Measurements from ENCODE around the gene ABCA4.

Gene ABCA4

DNA sequence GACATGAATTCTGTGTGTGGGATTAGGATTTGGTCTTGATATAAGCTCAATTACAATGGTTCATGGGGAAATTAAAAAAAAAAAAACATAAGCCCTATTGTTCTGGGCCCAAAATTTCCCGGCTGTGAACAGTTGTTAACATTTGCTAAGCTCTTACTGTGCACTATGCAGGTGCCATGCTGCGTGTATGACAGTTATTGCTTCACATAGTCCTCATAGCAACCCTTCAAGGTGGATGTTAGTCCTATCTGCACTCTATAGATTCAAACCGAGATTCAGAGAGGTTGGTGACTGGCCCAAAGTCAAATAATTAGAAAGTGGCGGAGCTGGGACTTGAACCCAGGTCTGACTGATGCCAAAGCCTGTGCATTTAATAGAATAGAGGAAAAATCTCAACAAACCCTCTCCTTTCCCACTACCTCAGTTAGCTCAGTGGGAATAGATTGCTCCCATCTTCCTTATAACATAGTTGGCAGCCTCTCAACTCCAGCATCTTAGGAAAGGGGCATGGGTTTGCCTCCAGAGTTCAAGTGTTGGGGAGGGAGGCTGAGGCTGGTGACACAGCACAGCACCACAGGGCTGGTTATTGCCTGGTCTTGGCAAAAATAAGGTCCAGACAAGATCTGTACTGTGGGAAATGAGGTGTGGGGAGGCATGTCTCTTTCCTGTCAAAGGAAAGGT is 156.7 kb downstream of the ABCA4 start:
- Histone ChIP-seq H3K9me3 (replicated peaks in 1 of 2; ENCODE audit: control insufficient read depth in 2 of 2, insufficient read depth in 1 of 2, low read depth in 1 of 2, low read length in 2 of 2) (no peaks in the 10 kb centered on the region), H3K4me1 (ENCODE audit: control insufficient read depth in 2 of 2, insufficient read depth in 1 of 2, low read depth in 1 of 2, low read length in 2 of 2) (peaks cover 0 to 1% of the 10 kb centered on the region in 2 donors), H4K91ac (ENCODE audit: low read depth, low read length, poor library complexity) (no peak overlapping the region), H3K18ac (ENCODE audit: low read length) (no peak overlapping the region), H3K27me3 (ENCODE audit: control insufficient read depth in 3 of 3, insufficient read depth in 3 of 3, low read depth in 1 of 3, low read length in 3 of 3) (peaks cover 0 to 17% (median 0%) of the 10 kb centered on the region in 3 experiments), H3K9ac (ENCODE audit: low read depth, low read length, poor library complexity) (no peak overlapping the region), H3K79me1 (ENCODE audit: low read depth, low read length) (no peaks in the 10 kb centered on the region), H2BK120ac (ENCODE audit: low read depth, low read length) (no peak overlapping the region), H2BK12ac (ENCODE audit: low read length) (no peak overlapping the region), H3K14ac (ENCODE audit: low read length) (no peak overlapping the region), H2AK5ac (ENCODE audit: low read depth, low read length) (no peak overlapping the region), H2AFZ (ENCODE audit: low read length) (no peak overlapping the region), H3K23ac (ENCODE audit: low read depth, low read length, poor library complexity) (no peak overlapping the region), H3K4me3 (ENCODE audit: low read length in 2 of 2) (no peak overlapping the region), H4K8ac (ENCODE audit: low read depth, low read length) (no peak overlapping the region), H3K27ac (replicated peaks; ENCODE audit: low read length) (no peak overlapping the region), H3K4me2 (ENCODE audit: insufficient read depth, low read length, poor library complexity, severe bottlenecking) (no peak overlapping the region), H2BK5ac (ENCODE audit: low read length) (no peak overlapping the region), H3K4ac (ENCODE audit: low read length) (no peak overlapping the region), H2BK15ac (ENCODE audit: low read length) (no peak overlapping the region), H3K36me3 (replicated peaks in 1 of 2; ENCODE audit: control insufficient read depth in 2 of 2, insufficient read depth in 2 of 2, low read length in 2 of 2) (no peaks in the 10 kb centered on the region)
- DNase-seq (ENCODE audit: low spot score), result no peak
- WGBS, 2 donors (ENCODE audit: extremely low coverage in 2 of 2, insufficient read length in 2 of 2, insufficient replicate concordance in 1 of 2), result no CpG with 5 or more reads among the region's 4 CpGs

DNA sequence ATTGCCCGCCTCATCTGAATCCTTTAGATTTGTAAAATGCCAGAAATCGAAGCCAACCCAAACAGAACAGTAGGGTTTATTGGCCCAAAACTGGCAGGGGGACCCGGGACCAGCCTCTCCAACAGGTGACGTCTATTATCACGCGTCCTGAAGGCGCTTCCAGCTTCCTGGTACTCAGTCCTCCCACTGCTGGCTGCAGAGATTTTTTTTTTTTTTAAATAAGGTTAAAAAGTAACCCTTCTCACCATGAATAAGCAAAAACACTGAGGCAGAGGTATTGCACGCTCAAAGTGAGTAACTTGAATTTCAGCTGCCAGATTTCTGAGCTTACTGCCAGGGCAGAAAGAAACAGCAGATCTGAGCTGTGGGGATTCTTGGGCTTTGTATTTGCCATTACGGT is 157.4 kb downstream of the ABCA4 start:
- Histone ChIP-seq H3K9ac (ENCODE audit: low read depth, low read length, poor library complexity) (no peak overlapping the region), H3K9me3 (replicated peaks in 1 of 2; ENCODE audit: control insufficient read depth in 2 of 2, insufficient read depth in 1 of 2, low read depth in 1 of 2, low read length in 2 of 2) (no peaks in the 10 kb centered on the region), H3K27me3 (ENCODE audit: control insufficient read depth in 3 of 3, insufficient read depth in 3 of 3, low read depth in 1 of 3, low read length in 3 of 3) (peaks cover 0 to 18% (median 0%) of the 10 kb centered on the region in 3 experiments), H4K8ac (ENCODE audit: low read depth, low read length) (no peak overlapping the region), H3K4ac (ENCODE audit: low read length) (no peak overlapping the region), H3K36me3 (replicated peaks in 1 of 2; ENCODE audit: control insufficient read depth in 2 of 2, insufficient read depth in 2 of 2, low read length in 2 of 2) (no peaks in the 10 kb centered on the region), H2BK12ac (ENCODE audit: low read length) (no peak overlapping the region), H3K27ac (replicated peaks; ENCODE audit: low read length) (no peak overlapping the region), H2AFZ (ENCODE audit: low read length) (no peak overlapping the region), H3K18ac (ENCODE audit: low read length) (no peak overlapping the region), H3K14ac (ENCODE audit: low read length) (no peak overlapping the region), H2BK5ac (ENCODE audit: low read length) (no peak overlapping the region), H2AK5ac (ENCODE audit: low read depth, low read length) (no peak overlapping the region), H3K79me1 (ENCODE audit: low read depth, low read length) (no peaks in the 10 kb centered on the region), H3K4me1 (ENCODE audit: control insufficient read depth in 2 of 2, insufficient read depth in 1 of 2, low read depth in 1 of 2, low read length in 2 of 2) (peaks cover 0 to 1% of the 10 kb centered on the region in 2 donors), H4K91ac (ENCODE audit: low read depth, low read length, poor library complexity) (no peak overlapping the region), H2BK120ac (ENCODE audit: low read depth, low read length) (no peak overlapping the region), H3K23ac (ENCODE audit: low read depth, low read length, poor library complexity) (no peak overlapping the region), H2BK15ac (ENCODE audit: low read length) (no peak overlapping the region), H3K4me2 (ENCODE audit: insufficient read depth, low read length, poor library complexity, severe bottlenecking) (no peak overlapping the region), H3K4me3 (ENCODE audit: low read length in 2 of 2) (no peak overlapping the region)
- no peak for DNase-seq (ENCODE audit: low spot score)
- no CpG with 5 or more reads among the region's 9 CpGs for WGBS, 2 donors (ENCODE audit: extremely low coverage in 2 of 2, insufficient read length in 2 of 2, insufficient replicate concordance in 1 of 2)

DNA sequence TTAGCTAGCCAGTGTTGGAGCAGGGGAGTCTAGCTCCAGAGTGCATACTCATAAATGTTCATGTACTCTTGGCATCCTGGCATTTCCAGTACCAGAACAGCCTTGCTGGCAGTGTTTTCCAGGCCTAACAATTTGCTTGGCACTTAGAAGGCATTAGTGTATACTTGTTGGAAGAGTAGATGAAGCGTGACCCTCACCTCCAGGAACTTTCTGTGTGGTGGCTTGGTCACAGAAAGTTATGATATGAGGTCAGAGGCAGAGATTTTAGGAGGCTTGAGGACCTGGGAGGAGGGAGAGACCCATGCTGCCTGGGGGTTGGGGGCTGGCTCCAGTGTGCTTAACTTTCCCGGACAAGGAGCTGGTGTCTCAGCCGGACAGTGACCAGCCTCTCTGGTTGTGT is 159.0 kb downstream of the ABCA4 start:
- WGBS, 2 donors (ENCODE audit: extremely low coverage in 2 of 2, insufficient read length in 2 of 2, insufficient replicate concordance in 1 of 2), result no CpG with 5 or more reads among the region's 3 CpGs
- no peak overlapping the region for H2BK12ac ChIP-seq (ENCODE audit: low read length)
- H2AK5ac ChIP-seq (ENCODE audit: low read depth, low read length), result no peak overlapping the region
- peaks cover 0 to 16% (median 0%) of the 10 kb centered on the region in 3 experiments for H3K27me3 ChIP-seq (ENCODE audit: control insufficient read depth in 3 of 3, insufficient read depth in 3 of 3, low read depth in 1 of 3, low read length in 3 of 3)
- H3K79me1 ChIP-seq (ENCODE audit: low read depth, low read length), result no peaks in the 10 kb centered on the region
- H3K9me3 ChIP-seq (replicated peaks in 1 of 2; ENCODE audit: control insufficient read depth in 2 of 2, insufficient read depth in 1 of 2, low read depth in 1 of 2, low read length in 2 of 2), result peaks cover 0 to under 1% of the 10 kb centered on the region in 2 donors
- H3K27ac ChIP-seq (replicated peaks; ENCODE audit: low read length), result no peak overlapping the region
- H3K4me1 ChIP-seq (ENCODE audit: control insufficient read depth in 2 of 2, insufficient read depth in 1 of 2, low read depth in 1 of 2, low read length in 2 of 2), result no peaks in the 10 kb centered on the region
- H2AFZ ChIP-seq (ENCODE audit: low read length), result no peak overlapping the region
- H3K36me3 ChIP-seq (replicated peaks in 1 of 2; ENCODE audit: control insufficient read depth in 2 of 2, insufficient read depth in 2 of 2, low read length in 2 of 2), result no peaks in the 10 kb centered on the region
- H2BK15ac ChIP-seq (ENCODE audit: low read length), result no peak overlapping the region
- H3K18ac ChIP-seq (ENCODE audit: low read length), result no peak overlapping the region
- no peak overlapping the region for H3K4me3 ChIP-seq (ENCODE audit: low read length in 2 of 2)
- H2BK5ac ChIP-seq (ENCODE audit: low read length), result no peak overlapping the region
- H3K4me2 ChIP-seq (ENCODE audit: insufficient read depth, low read length, poor library complexity, severe bottlenecking), result no peak overlapping the region
- DNase-seq (ENCODE audit: low spot score), result no peak
- no peak overlapping the region for H3K9ac ChIP-seq (ENCODE audit: low read depth, low read length, poor library complexity)
- no peak overlapping the region for H3K4ac ChIP-seq (ENCODE audit: low read length)
- no peak overlapping the region for H3K23ac ChIP-seq (ENCODE audit: low read depth, low read length, poor library complexity)
- no peak overlapping the region for H4K91ac ChIP-seq (ENCODE audit: low read depth, low read length, poor library complexity)
- H4K8ac ChIP-seq (ENCODE audit: low read depth, low read length), result no peak overlapping the region
- H3K14ac ChIP-seq (ENCODE audit: low read length), result no peak overlapping the region
- no peak overlapping the region for H2BK120ac ChIP-seq (ENCODE audit: low read depth, low read length)

DNA sequence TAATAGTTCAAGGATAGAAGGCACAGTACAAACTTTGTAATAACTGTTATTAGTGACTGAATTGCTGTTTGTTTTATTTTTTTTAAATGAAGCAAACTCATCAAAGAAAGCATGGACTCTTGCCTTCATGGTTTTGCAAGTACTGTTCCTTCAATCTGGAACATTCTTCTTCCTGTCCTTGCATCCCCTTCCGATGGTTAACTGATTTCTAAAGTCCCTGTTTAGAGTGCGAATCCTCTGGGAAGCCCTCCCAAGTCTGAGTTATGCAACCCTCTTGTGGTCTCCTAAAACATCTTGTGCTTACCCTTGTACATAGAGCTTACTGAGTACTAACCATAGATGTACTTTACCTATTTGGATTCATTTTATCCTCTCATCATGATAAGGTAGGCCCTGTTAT is 159.5 kb downstream of the ABCA4 start:
- Histone ChIP-seq H3K9ac (ENCODE audit: low read depth, low read length, poor library complexity) (no peak overlapping the region), H3K4me1 (ENCODE audit: control insufficient read depth in 2 of 2, insufficient read depth in 1 of 2, low read depth in 1 of 2, low read length in 2 of 2) (no peaks in the 10 kb centered on the region), H4K8ac (ENCODE audit: low read depth, low read length) (no peak overlapping the region), H3K9me3 (replicated peaks in 1 of 2; ENCODE audit: control insufficient read depth in 2 of 2, insufficient read depth in 1 of 2, low read depth in 1 of 2, low read length in 2 of 2) (peaks cover 2 to 5% of the 10 kb centered on the region in 2 donors), H3K4ac (ENCODE audit: low read length) (no peak overlapping the region), H3K79me1 (ENCODE audit: low read depth, low read length) (no peaks in the 10 kb centered on the region), H3K4me3 (ENCODE audit: low read length in 2 of 2) (no peak overlapping the region), H3K27me3 (ENCODE audit: control insufficient read depth in 3 of 3, insufficient read depth in 3 of 3, low read depth in 1 of 3, low read length in 3 of 3) (peaks cover 0 to 16% (median 0%) of the 10 kb centered on the region in 3 experiments), H2BK120ac (ENCODE audit: low read depth, low read length) (no peak overlapping the region), H3K14ac (ENCODE audit: low read length) (no peak overlapping the region), H3K27ac (replicated peaks; ENCODE audit: low read length) (no peak overlapping the region), H2BK12ac (ENCODE audit: low read length) (no peak overlapping the region), H3K4me2 (ENCODE audit: insufficient read depth, low read length, poor library complexity, severe bottlenecking) (no peak overlapping the region), H4K91ac (ENCODE audit: low read depth, low read length, poor library complexity) (no peak overlapping the region), H2AK5ac (ENCODE audit: low read depth, low read length) (no peak overlapping the region), H3K36me3 (replicated peaks in 1 of 2; ENCODE audit: control insufficient read depth in 2 of 2, insufficient read depth in 2 of 2, low read length in 2 of 2) (no peaks in the 10 kb centered on the region), H2BK5ac (ENCODE audit: low read length) (no peak overlapping the region), H3K23ac (ENCODE audit: low read depth, low read length, poor library complexity) (no peak overlapping the region), H2AFZ (ENCODE audit: low read length) (no peak overlapping the region), H2BK15ac (ENCODE audit: low read length) (no peak overlapping the region), H3K18ac (ENCODE audit: low read length) (no peak overlapping the region)
- no CpG with 5 or more reads among the region's 2 CpGs for WGBS, 2 donors (ENCODE audit: extremely low coverage in 2 of 2, insufficient read length in 2 of 2, insufficient replicate concordance in 1 of 2)
- no peak for DNase-seq (ENCODE audit: low spot score)

All from neuronal stem cell (in vitro differentiated cells).